Left lung (tissue), 10 donors: Measurements from ENCODE around the gene RUFY1. TPM values are rescaled to one million over a fixed set of nuclear protein-coding genes. Genes with fewer than 3 reads are reported as not detected.

Experiments used
- ATAC-seq: fragments of 200-7000 bp; cut with Tn5 transposase; one replicate; pipeline ENCODE4 v1.9.1; 2020; ENCODE audit warnings: moderate library complexity
- DNase-seq, 4 donors: peaks; one replicate each; pipeline ENCODE4 v3.0.0-alpha.2; 2013 to 2020
- H3K27ac ChIP-seq, 2 donors: fragments of 200-600 bp; sonication (generic) in 1 of 2; one replicate each; pipeline versions ENCODE4 v1.5.0 to v1.8.0; 2020 to 2021
- H3K27me3 ChIP-seq, 2 donors: fragments of 200-600 bp; sonication (generic) in 1 of 2; one replicate each; pipeline versions ENCODE4 v1.5.0 to v1.8.0; 2020 to 2021
- H3K36me3 ChIP-seq, 2 donors: fragments of 200-600 bp; sonication (generic) in 1 of 2; one replicate each; pipeline versions ENCODE4 v1.5.0 to v1.8.0; 2020 to 2021
- H3K4me1 ChIP-seq, 2 donors: fragments of 200-600 bp; one replicate each; pipeline ENCODE4 v1.8.0; 2021
- H3K4me3 ChIP-seq, 2 donors: fragments of 200-600 bp; sonication (generic) in 1 of 2; one replicate each; pipeline versions ENCODE4 v1.5.0 to v1.8.0; 2020 to 2021; ENCODE audit warnings: mild to moderate bottlenecking in 1 of 2
- H3K9me3 ChIP-seq, 2 donors: fragments of 200-600 bp; sonication (generic) in 1 of 2; one replicate each; pipeline versions ENCODE4 v1.5.0 to v1.8.0; 2020 to 2021
- CTCF ChIP-seq, 2 donors: fragments of 200-600 bp; sonication (generic) in 1 of 2; IDR thresholded peaks; one replicate each; pipeline versions ENCODE4 v1.5.0 to v1.8.0; 2021; ENCODE audit warnings: antibody characterized with exemption in 2 of 2
- intact Hi-C, 2 donors: fragments of 100-400 bp; cut with DNase I; formaldehyde crosslinking; loops; one replicate each; pipeline versions ENCODE4 v1.11.2 to v1.14.2; 2022
- polyA plus RNA-seq, 6 donors: library from polyadenylated mRNA; unstranded; fragments of 120-200 nt; gene quantifications; one replicate each; pipeline ENCODE4 v1.2.1, GENCODE V29; 2013; ENCODE audit not compliant: insufficient read length in 6 of 6
- total RNA-seq, 2 donors: library from RNA; stranded (reverse); fragmentation: NEBNext Ultra II Directional; extraction: Animal tissue kit (Norgen Biotek cat#: 25700); gene quantifications; one replicate each; pipeline ENCODE4 v1.2.1, GENCODE V29; 2021
- donor health status: DM: no; HTN: yes; CAD: no.
- donor health status: DM: no; HTN: no; CAD: no.

RUFY1 gene
- total and polyA plus RNA-seq, 8 donors, result 47.9 to 84.9 (median 77.9) TPM

GRCh38 chr5:179606910-179607159, 56.5 kb downstream of the RUFY1 start:
- DNase-seq (no peak), ATAC-seq (no peak)
- no peaks in the 10 kb centered on the region for H3K27me3 ChIP-seq
- peaks cover 0 to 12% of the 10 kb centered on the region in 2 donors for H3K4me1 ChIP-seq
- intact Hi-C loops, result no loop called here
- no peak overlapping the region for H3K4me3 ChIP-seq
- H3K36me3 ChIP-seq, result peaks cover 0 to 100% of the 10 kb centered on the region in 2 donors
- no peak overlapping the region for H3K27ac ChIP-seq
- no peak for TF ChIP-seq CTCF (IDR thresholded peaks at IDR 0.05)
- no peaks in the 10 kb centered on the region for H3K9me3 ChIP-seq

- H3K4me1 ChIP-seq, result peaks cover 0 to 12% of the 10 kb centered on the region in 2 donors
- H3K36me3 ChIP-seq, result peaks cover 0 to 100% of the 10 kb centered on the region in 2 donors
- TF ChIP-seq CTCF (IDR thresholded peaks at IDR 0.05), result no peak
- no peak overlapping the region for H3K27ac ChIP-seq
- peak; percentile 8 for ATAC-seq
- H3K4me3 ChIP-seq, result no peak overlapping the region
- DNase-seq, result no peak
- no peaks in the 10 kb centered on the region for H3K9me3 ChIP-seq
- intact Hi-C loops, result no loop called here
- no peaks in the 10 kb centered on the region for H3K27me3 ChIP-seq
Measured at GRCh38 chr5:179607160-179607931, 57.0 kb downstream of the RUFY1 start.

- Histone ChIP-seq H3K4me1 (peaks cover 0 to 14% of the 10 kb centered on the region in 2 donors), H3K4me3 (no peak overlapping the region), H3K27ac (peak overlapping the region in 1 of 2 donors; percentile 37), H3K27me3 (no peaks in the 10 kb centered on the region), H3K36me3 (peaks cover 0 to 100% of the 10 kb centered on the region in 2 donors), H3K9me3 (no peaks in the 10 kb centered on the region)
- DNase-seq (no peak), ATAC-seq (no peak)
- TF ChIP-seq CTCF (IDR thresholded peaks at IDR 0.05), result no peak
- intact Hi-C loops, result no loop called here
Measured at GRCh38 chr5:179608131-179608581, 57.8 kb downstream of the RUFY1 start.

GRCh38 chr5:179609834-179610108, 59.4 kb downstream of the RUFY1 start:
- Histone ChIP-seq H3K27me3 (no peaks in the 10 kb centered on the region), H3K4me3 (no peak overlapping the region), H3K36me3 (peaks cover 0 to 100% of the 10 kb centered on the region in 2 donors), H3K9me3 (no peaks in the 10 kb centered on the region), H3K27ac (no peak overlapping the region), H3K4me1 (peaks cover 3 to 22% of the 10 kb centered on the region in 2 donors)
- intact Hi-C loops, result no loop called here
- no peak for ATAC-seq
- DNase-seq, result no peak
- TF ChIP-seq CTCF (IDR thresholded peaks at IDR 0.05), result no peak

GRCh38 chr5:179610109-179610902, 60.0 kb downstream of the RUFY1 start:
- Histone ChIP-seq H3K27ac (no peak overlapping the region), H3K9me3 (no peaks in the 10 kb centered on the region), H3K4me3 (no peak overlapping the region), H3K4me1 (peaks cover 3 to 27% of the 10 kb centered on the region in 2 donors), H3K36me3 (peaks cover 0 to 100% of the 10 kb centered on the region in 2 donors), H3K27me3 (no peaks in the 10 kb centered on the region)
- intact Hi-C loops, result no loop called here
- DNase-seq (no peak), ATAC-seq (no peak)
- TF ChIP-seq CTCF (IDR thresholded peaks at IDR 0.05), result no peak
